Lung (tissue), 12 donors: ENCODE results near the gene ZDHHC11B. TPM values are rescaled to one million over a fixed set of nuclear protein-coding genes. Genes with fewer than 3 reads are reported as not detected.
A peak's percentile ranks its signal among the peaks of the same experiment; 100 is the strongest.

Experiments used
- ATAC-seq: fragments of 200-7000 bp; cut with Tn5 transposase; one replicate; pipeline ENCODE4 v1.9.1; 2020; ENCODE audit warnings: moderate number of reproducible peaks; ENCODE audit not compliant: insufficient read depth, low FRiP score
- DNase-seq, 3 donors: peaks; one replicate each; pipeline ENCODE4 v3.0.0-alpha.2; 2013 to 2017
- H3K27ac ChIP-seq, 2 donors: one replicate each; pipeline ENCODE4 v1.5.1; 2013; ENCODE audit warnings: mild to moderate bottlenecking in 2 of 2, moderate library complexity in 2 of 2, control low read depth in 1 of 2, inconsistent platforms in 1 of 2, low read depth in 1 of 2, low read length in 1 of 2
- H3K27me3 ChIP-seq, 3 donors: one replicate each; pipeline ENCODE4 v1.5.1; 2013; ENCODE audit warnings: low read length in 2 of 3; ENCODE audit not compliant: control insufficient read depth in 3 of 3, insufficient read depth in 3 of 3
- H3K36me3 ChIP-seq, 4 donors: one replicate each; pipeline ENCODE4 v1.5.1; 2013; ENCODE audit warnings: low read length in 4 of 4, mild to moderate bottlenecking in 1 of 4, moderate library complexity in 1 of 4; ENCODE audit not compliant: control insufficient read depth in 4 of 4, insufficient read depth in 4 of 4
- H3K4me1 ChIP-seq, 5 donors: one replicate each; pipeline ENCODE4 v1.5.1; 2013; ENCODE audit warnings: low read length in 5 of 5, mild to moderate bottlenecking in 2 of 5, moderate library complexity in 1 of 5; ENCODE audit not compliant: control insufficient read depth in 5 of 5, insufficient read depth in 5 of 5
- H3K4me3 ChIP-seq: one replicate; pipeline ENCODE4 v1.5.1; 2013; ENCODE audit warnings: mild to moderate bottlenecking, control low read depth, moderate library complexity
- H3K9ac ChIP-seq, 2 donors: one replicate each; pipeline ENCODE4 v1.5.1; 2013; ENCODE audit warnings: low read length in 2 of 2, control low read depth in 1 of 2; ENCODE audit not compliant: insufficient read depth in 1 of 2
- H3K9me3 ChIP-seq, 4 donors: one replicate each; pipeline ENCODE4 v1.5.1; 2013; ENCODE audit warnings: low read length in 3 of 4, mild to moderate bottlenecking in 1 of 4, moderate library complexity in 1 of 4; ENCODE audit not compliant: control insufficient read depth in 4 of 4, insufficient read depth in 3 of 4
- WGBS, 2 donors: extraction: QIAGEN DNeasy Blood & Tissue Kit; methylation state at CpG; one replicate each; pipeline ENCODE4 v1.1.7; 2013; 5-methylcytosine and 5-hydroxymethylcytosine counted together
- polyA plus RNA-seq, 2 donors: library from polyadenylated mRNA; stranded (reverse); fragments of 200-250 nt; gene quantifications; one replicate each; pipeline ENCODE4 v1.2.1, GENCODE V29; 2013
- total RNA-seq, 2 donors: library from RNA; depleted of rRNA in 1 of 2; stranded (reverse); fragments of >200 nt in 1 of 2; gene quantifications; one replicate each; pipeline ENCODE4 v1.2.1, GENCODE V29; 2014 to 2021
- TF ChIP-seq, protein P1 (sequence below): IDR thresholded peaks from 2 replicates; pipeline ENCODE4 v1.5.1; 2012; ENCODE audit warnings: mild to moderate bottlenecking; ENCODE audit errors: control extremely low read depth, extremely low read depth
- donor health status: control.
- donor health status: control.
- donor health status: Bipolar disorder and iron deficiency.
- donor health status: healthy.
- donor health status: DM: yes; HTN: yes; CAD: no.

ZDHHC11B gene
- total and polyA plus RNA-seq, 4 donors: 3.1 to 44.4 (median 6.0) TPM

- Histone ChIP-seq H3K4me1 (peaks cover 6 to 36% (median 12%) of the 10 kb centered on the region in 5 donors), H3K36me3 (peaks cover 0 to 7% (median 0%) of the 10 kb centered on the region in 4 donors), H3K9ac (no peak overlapping the region), H3K9me3 (no peaks in the 10 kb centered on the region), H3K27ac (no peak overlapping the region), H3K27me3 (peaks cover 0 to 10% (median 0%) of the 10 kb centered on the region in 3 donors), H3K4me3 (no peak overlapping the region)
- TF ChIP-seq, protein P1, sequence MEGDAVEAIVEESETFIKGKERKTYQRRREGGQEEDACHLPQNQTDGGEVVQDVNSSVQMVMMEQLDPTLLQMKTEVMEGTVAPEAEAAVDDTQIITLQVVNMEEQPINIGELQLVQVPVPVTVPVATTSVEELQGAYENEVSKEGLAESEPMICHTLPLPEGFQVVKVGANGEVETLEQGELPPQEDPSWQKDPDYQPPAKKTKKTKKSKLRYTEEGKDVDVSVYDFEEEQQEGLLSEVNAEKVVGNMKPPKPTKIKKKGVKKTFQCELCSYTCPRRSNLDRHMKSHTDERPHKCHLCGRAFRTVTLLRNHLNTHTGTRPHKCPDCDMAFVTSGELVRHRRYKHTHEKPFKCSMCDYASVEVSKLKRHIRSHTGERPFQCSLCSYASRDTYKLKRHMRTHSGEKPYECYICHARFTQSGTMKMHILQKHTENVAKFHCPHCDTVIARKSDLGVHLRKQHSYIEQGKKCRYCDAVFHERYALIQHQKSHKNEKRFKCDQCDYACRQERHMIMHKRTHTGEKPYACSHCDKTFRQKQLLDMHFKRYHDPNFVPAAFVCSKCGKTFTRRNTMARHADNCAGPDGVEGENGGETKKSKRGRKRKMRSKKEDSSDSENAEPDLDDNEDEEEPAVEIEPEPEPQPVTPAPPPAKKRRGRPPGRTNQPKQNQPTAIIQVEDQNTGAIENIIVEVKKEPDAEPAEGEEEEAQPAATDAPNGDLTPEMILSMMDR: no peak
- ATAC-seq: no peak
- WGBS, 2 donors: 73 to 74% methylated on average over 32 to 33 of the region's 33 CpGs
- DNase-seq: no peak
Measured at GRCh38 chr5:670396-671270, 113.9 kb downstream of the ZDHHC11B start.

DNA sequence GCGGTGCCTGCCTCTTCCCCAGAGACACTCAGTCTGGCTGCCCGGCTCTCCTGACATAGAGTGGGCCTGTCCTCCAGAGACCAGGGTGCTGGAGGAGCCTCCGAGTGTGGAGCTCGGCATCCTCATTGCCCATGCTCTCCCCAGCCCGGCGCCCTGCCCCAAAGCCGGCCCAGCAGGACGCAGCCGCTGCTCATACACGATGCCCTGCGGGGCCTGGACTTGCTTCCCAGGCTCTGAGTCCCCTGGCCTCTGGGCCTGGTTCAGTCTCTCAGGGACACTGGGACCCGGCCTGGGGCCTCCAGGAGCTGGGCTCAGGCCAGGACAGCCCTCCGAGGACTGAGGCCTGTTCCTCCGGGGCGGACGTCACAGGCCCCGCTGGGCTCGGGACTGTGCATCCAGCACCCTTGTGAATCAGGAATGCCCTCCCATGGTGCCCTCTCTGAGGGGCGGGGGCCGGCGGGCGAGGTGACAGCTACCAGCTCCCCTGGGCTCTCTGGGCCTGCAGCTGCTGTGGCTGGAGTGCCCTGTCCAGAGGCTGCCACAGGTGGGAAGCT is 114.6 kb downstream of the ZDHHC11B start:
- Histone ChIP-seq H3K4me3 (no peak overlapping the region), H3K27me3 (peaks cover 0 to 10% (median 0%) of the 10 kb centered on the region in 3 donors), H3K27ac (no peak overlapping the region), H3K36me3 (peaks cover 0 to 8% (median 0%) of the 10 kb centered on the region in 4 donors), H3K9ac (no peak overlapping the region), H3K4me1 (peaks cover 6 to 36% (median 12%) of the 10 kb centered on the region in 5 donors), H3K9me3 (no peaks in the 10 kb centered on the region)
- DNase-seq (no peak), ATAC-seq (no peak)
- 88 to 93% methylated on average over 22 of the region's 22 CpGs for WGBS, 2 donors
- TF ChIP-seq, protein P1: no peak

GRCh38 chr5:669111-669841 is 115.3 kb downstream of the ZDHHC11B start:
- no peak for ATAC-seq
- TF ChIP-seq, protein P1: peak; percentile 4

More at GRCh38 chr5:669111-669841, 115.3 kb downstream of the ZDHHC11B start:
- Histone ChIP-seq H3K4me1 (peaks cover 6 to 30% (median 9%) of the 10 kb centered on the region in 5 donors), H3K36me3 (peaks cover 0 to 15% (median 2%) of the 10 kb centered on the region in 4 donors), H3K27ac (no peak overlapping the region), H3K9ac (no peak overlapping the region), H3K27me3 (peaks cover 0 to 10% (median 0%) of the 10 kb centered on the region in 3 donors), H3K9me3 (no peaks in the 10 kb centered on the region), H3K4me3 (no peak overlapping the region)
- 59 to 69% methylated on average over 38 to 40 of the region's 40 CpGs for WGBS, 2 donors
- no peak for DNase-seq
